Testis (tissue), 3 donors: ENCODE measurements around the gene ARFIP2. TPM values are rescaled to one million over a fixed set of nuclear protein-coding genes. Genes with fewer than 3 reads are reported as not detected.
"Not testable (repeated sequence)": the region's sequence is repeated elsewhere in the genome, so short reads cannot be mapped to it uniquely, and the experiment has no call there.

Experiments used
- DNase-seq: peaks from one replicate; pipeline ENCODE4 v3.0.0-alpha.2; 2019
- H3K27ac ChIP-seq, 2 donors: fragments of 200-600 bp; sonication (generic); one replicate each; pipeline ENCODE4 v1.5.1; 2019
- H3K27me3 ChIP-seq: fragments of 200-600 bp; sonication (generic); one replicate; pipeline ENCODE4 v1.5.1; 2019
- H3K36me3 ChIP-seq: fragments of 200-600 bp; sonication (generic); one replicate; pipeline ENCODE4 v1.5.1; 2017; ENCODE audit warnings: low read depth; ENCODE audit errors: missing control alignments
- H3K4me1 ChIP-seq: fragments of 200-600 bp; sonication (generic); one replicate; pipeline ENCODE4 v1.5.1; 2019
- H3K4me3 ChIP-seq, 2 donors: fragments of 200-600 bp; sonication (generic); one replicate each; pipeline ENCODE4 v1.5.1; 2017 to 2019
- H3K9me3 ChIP-seq: fragments of 200-600 bp; sonication (generic); one replicate; pipeline ENCODE4 v1.5.1; 2017
- POLR2A ChIP-seq: fragments of 450-650 bp; IDR thresholded peaks from one replicate; pipeline ENCODE4 v1.6.1; 2017; ENCODE audit warnings: antibody characterized with exemption, mild to moderate bottlenecking, moderate library complexity
- WGBS, 2 donors: methylation state at CpG; one replicate each; pipeline ENCODE4 v1.1.5; 2018; 5-methylcytosine and 5-hydroxymethylcytosine counted together
- intact Hi-C: fragments of 100-400 bp; cut with DNase I; formaldehyde crosslinking; loops from one replicate; pipeline ENCODE4 v1.15.1; 2023; ENCODE audit warnings: low total_unique reads
- polyA plus RNA-seq: library from polyadenylated mRNA; stranded (reverse); fragments of 350-450 nt; fragmentation: Illumina TruSeq; extraction: RNeasy Lipid Tissue Mini Kit (QIAGEN cat#74804); gene quantifications from one replicate; pipeline ENCODE4 v1.2.3, GENCODE V29; 2014; ENCODE audit warnings: low read depth, low replicate concordance; ENCODE audit not compliant: insufficient read depth
- total RNA-seq, 2 donors: library from RNA; depleted of rRNA; stranded (reverse); fragments of >200 nt; gene quantifications; one replicate each; pipeline ENCODE4 v1.2.3, GENCODE V29; 2016
- TF ChIP-seq, protein P1 (sequence below), 3 experiments: fragments of 450-650 bp in 2 of 3; fragments of 200-600 bp in 1 of 3; sonication (generic) in 1 of 3; IDR thresholded peaks; one replicate each; pipeline ENCODE4 v1.5.1; 2016 to 2019; ENCODE audit warnings: antibody characterized with exemption in 3 of 3, mild to moderate bottlenecking in 2 of 3, moderate library complexity in 1 of 3

ARFIP2 gene
- total and polyA plus RNA-seq, 3 donors from 2014 or later, result 56.1 to 80.1 (median 70.2) TPM

DNA sequence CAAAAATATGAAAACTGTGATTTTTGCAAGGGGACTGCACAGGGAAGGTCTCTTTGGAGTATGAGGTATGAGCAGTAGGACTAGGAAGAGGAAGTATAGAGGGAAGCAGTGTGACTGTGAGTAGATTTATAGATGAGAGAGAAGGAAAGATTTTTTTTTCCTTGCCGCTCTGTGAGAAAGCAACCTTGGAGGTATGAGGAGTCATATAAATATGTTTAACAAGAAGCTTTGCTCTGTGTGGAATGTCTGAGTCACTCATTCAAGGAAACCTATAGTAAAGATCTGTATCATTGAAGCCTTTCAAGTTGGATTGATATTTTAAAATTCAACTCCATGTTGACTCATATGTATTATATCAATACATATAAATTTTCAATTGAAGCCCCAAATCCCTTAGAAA is 42.1 kb upstream of the ARFIP2 start:
- DNase-seq, result no peak
- Histone ChIP-seq H3K4me3 (no peak overlapping the region), H3K27ac (no peak overlapping the region), H3K9me3 (no peaks in the 10 kb centered on the region), H3K4me1 (no peaks in the 10 kb centered on the region), H3K36me3 (no peaks in the 10 kb centered on the region), H3K27me3 (no peaks in the 10 kb centered on the region)
- 0% methylated on average over 1 of the region's 1 CpG for WGBS, 2 donors
- TF ChIP-seq POLR2A, result no peak
- TF ChIP-seq, protein P1, sequence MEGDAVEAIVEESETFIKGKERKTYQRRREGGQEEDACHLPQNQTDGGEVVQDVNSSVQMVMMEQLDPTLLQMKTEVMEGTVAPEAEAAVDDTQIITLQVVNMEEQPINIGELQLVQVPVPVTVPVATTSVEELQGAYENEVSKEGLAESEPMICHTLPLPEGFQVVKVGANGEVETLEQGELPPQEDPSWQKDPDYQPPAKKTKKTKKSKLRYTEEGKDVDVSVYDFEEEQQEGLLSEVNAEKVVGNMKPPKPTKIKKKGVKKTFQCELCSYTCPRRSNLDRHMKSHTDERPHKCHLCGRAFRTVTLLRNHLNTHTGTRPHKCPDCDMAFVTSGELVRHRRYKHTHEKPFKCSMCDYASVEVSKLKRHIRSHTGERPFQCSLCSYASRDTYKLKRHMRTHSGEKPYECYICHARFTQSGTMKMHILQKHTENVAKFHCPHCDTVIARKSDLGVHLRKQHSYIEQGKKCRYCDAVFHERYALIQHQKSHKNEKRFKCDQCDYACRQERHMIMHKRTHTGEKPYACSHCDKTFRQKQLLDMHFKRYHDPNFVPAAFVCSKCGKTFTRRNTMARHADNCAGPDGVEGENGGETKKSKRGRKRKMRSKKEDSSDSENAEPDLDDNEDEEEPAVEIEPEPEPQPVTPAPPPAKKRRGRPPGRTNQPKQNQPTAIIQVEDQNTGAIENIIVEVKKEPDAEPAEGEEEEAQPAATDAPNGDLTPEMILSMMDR (IDR thresholded peaks at IDR 0.05), result no peak
- intact Hi-C loops, result no loop called here

DNA sequence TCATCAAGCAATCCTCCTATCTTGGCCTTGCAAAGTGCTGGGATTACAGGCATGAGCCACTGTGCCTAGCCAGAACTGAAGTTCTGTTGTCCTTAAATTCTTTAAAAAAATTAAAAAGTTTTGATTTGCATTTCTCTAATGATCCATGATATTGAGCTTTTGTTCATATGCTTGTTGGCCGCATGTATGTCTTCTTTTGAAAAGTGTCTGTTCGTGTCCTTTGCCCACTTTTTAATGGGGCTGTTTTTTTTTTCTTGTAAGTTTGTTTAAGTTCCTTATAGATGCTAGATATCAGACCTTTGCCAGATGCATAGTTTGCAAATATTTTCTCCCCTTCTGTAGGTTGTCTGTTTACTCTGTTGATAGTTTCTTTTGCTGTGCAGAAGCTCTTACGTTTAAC is 40.8 kb upstream of the ARFIP2 start:
- WGBS, 2 donors, result 96 to 97% methylated on average over 3 of the region's 3 CpGs
- H3K4me3 ChIP-seq, H3K27ac ChIP-seq, H3K9me3 ChIP-seq, H3K27me3 ChIP-seq, H3K4me1 ChIP-seq, intact Hi-C loops, H3K36me3 ChIP-seq, DNase-seq: not testable (repeated sequence)

DNA sequence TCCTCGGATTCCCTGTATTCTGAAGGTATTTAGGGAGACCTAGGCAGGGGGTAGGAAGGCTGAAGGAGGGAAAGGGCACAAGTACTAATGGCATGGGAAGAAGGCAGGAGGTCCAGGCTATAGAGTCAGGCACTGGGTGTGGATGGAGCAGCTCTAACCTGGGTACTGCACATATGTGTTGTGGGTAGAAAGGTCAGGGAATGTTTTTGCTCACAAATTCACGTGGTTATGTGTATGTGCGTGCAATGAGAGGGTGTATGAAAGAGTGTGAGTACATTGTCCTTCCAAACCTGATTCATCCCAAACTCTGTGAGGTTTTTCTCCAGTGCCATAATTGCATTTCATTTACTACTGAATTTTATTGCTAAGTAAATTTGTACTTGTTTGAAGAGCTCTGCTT is 39.1 kb upstream of the ARFIP2 start:
- Histone ChIP-seq H3K27me3 (no peaks in the 10 kb centered on the region), H3K9me3 (no peaks in the 10 kb centered on the region), H3K36me3 (no peaks in the 10 kb centered on the region), H3K4me1 (no peaks in the 10 kb centered on the region), H3K4me3 (no peak overlapping the region), H3K27ac (no peak overlapping the region)
- no peak for TF ChIP-seq POLR2A
- TF ChIP-seq, protein P1 (IDR thresholded peaks at IDR 0.05), result no peak
- 90 to 95% methylated on average over 3 of the region's 3 CpGs for WGBS, 2 donors
- DNase-seq, result no peak
- intact Hi-C loops, result no loop called here

DNA sequence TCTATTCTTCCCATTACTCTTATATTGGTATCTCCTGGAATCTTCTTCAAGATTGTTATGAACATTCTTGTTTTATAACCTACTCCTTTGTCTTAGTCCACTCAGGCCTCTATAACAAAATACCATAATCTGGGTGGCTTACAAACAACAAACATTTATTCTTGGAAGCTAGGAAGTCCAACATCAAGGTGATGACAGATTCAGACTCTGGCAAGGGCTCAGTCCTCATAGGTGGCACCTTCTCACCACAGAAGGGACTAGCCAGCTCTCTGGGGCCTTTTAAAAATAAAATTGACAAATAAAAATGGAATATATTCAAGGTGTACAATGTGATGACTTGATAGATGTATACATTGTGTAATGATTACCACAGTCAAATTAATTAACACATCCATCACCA is 35.7 kb upstream of the ARFIP2 start:
- Histone ChIP-seq H3K36me3 (no peaks in the 10 kb centered on the region), H3K4me3 (no peak overlapping the region), H3K27ac (no peak overlapping the region), H3K9me3 (no peaks in the 10 kb centered on the region), H3K27me3 (no peaks in the 10 kb centered on the region), H3K4me1 (no peaks in the 10 kb centered on the region)
- intact Hi-C loops, result no loop called here
- TF ChIP-seq, protein P1 (IDR thresholded peaks at IDR 0.05), result no peak
- TF ChIP-seq POLR2A, result no peak
- no peak for DNase-seq

DNA sequence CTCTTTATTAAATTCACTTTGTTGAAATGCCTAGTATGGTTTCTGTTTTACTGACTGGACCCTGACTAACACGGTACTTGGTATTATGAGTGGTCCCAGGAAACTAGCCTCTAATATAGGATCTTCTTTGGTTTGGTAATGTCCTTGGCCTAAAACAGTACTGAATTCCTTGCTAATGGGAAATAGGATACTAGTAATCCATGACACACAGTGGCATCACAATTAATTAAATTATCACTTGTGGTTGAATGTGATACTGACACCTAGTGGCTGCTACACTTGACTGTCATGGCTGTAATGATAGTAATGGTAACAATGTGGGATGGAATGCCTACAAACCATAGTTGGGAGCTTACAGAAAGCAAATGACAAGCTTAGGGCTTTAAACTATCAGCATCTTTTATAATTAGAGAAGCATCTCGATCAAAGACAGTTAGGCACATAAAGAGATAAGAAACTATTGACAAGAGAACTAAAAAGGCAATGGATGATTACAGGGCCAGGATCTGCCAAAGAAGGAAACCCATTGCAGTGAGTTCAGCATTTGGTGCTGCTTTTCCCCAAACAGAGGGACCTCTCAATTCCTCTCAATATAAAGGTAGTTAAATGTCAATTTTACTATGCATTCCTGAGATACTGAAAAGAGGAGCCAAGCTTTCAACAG is 24.6 kb upstream of the ARFIP2 start:
- no peaks in the 10 kb centered on the region for H3K4me1 ChIP-seq
- H3K4me3 ChIP-seq, result no peak overlapping the region
- WGBS, 2 donors, result 70 to 72% methylated on average over 2 of the region's 2 CpGs
- no peaks in the 10 kb centered on the region for H3K36me3 ChIP-seq
- intact Hi-C loops, result no loop called here
- H3K27me3 ChIP-seq, result no peaks in the 10 kb centered on the region
- H3K9me3 ChIP-seq, result no peaks in the 10 kb centered on the region
- TF ChIP-seq, protein P1 (IDR thresholded peaks at IDR 0.05), result peak; percentile 22 to 70 (median 60)
- no peak for TF ChIP-seq POLR2A
- peak; percentile 32 for DNase-seq
- H3K27ac ChIP-seq, result no peak overlapping the region
